Progenitor cell of endocrine pancreas (in vitro differentiated cells): ENCODE results near the gene TRIM3. TPM values are rescaled to one million over a fixed set of nuclear protein-coding genes. Genes with fewer than 3 reads are reported as not detected.

Experiments used
- DNase-seq: peaks from one replicate; pipeline ENCODE4 v3.0.0; 2021; ENCODE audit warnings: low spot score; ENCODE audit not compliant: unreplicated experiment
- H3K27ac Mint-ChIP-seq: 2 replicates; pipeline ENCODE4 v1.8.0; 2021; ENCODE audit warnings: mild to moderate bottlenecking, moderate library complexity, mixed read lengths
- H3K27me3 Mint-ChIP-seq: 2 replicates; pipeline ENCODE4 v1.8.0; 2021; ENCODE audit warnings: mixed read lengths
- H3K36me3 Mint-ChIP-seq: 2 replicates; pipeline ENCODE4 v1.8.0; 2022; ENCODE audit warnings: mixed read lengths; ENCODE audit not compliant: insufficient read depth
- H3K4me1 Mint-ChIP-seq: 2 replicates; pipeline ENCODE4 v1.8.0; 2021; ENCODE audit warnings: low read depth, mixed read lengths
- H3K4me3 Mint-ChIP-seq: 2 replicates; pipeline ENCODE4 v1.8.0; 2021; ENCODE audit warnings: low read depth, mild to moderate bottlenecking, moderate library complexity, mixed read lengths
- H3K9me3 Mint-ChIP-seq: 2 replicates; pipeline ENCODE4 v1.8.0; 2021; ENCODE audit warnings: low read depth, mixed read lengths
- CTCF ChIP-seq: fragments of 200-600 bp; sonication (generic); IDR thresholded peaks from one replicate; pipeline ENCODE4 v1.5.0; 2021; ENCODE audit warnings: antibody characterized with exemption, mild to moderate bottlenecking; ENCODE audit not compliant: unreplicated experiment
- total RNA-seq: library from RNA; stranded (reverse); gene quantifications from 2 replicates; pipeline ENCODE4 v1.2.1, GENCODE V29; 2021

The TRIM3 gene
- total RNA-seq, 1 donor from 2014 or later = 22.6 TPM

GRCh38 chr11:6497069-6497839 is 23.5 kb upstream of the TRIM3 start, which contains the start of gene DNHD1:
Gene DNHD1 (plus strand): TSS chr11:6497280. CDS start chr11:6498216, 936 bp downstream.
- H3K36me3 Mint-ChIP-seq = peaks cover 1% of the 10 kb centered on the region
- H3K4me1 Mint-ChIP-seq = no peaks in the 10 kb centered on the region
- no peak within 1 kb of the TSS for H3K27ac Mint-ChIP-seq
- H3K9me3 Mint-ChIP-seq = no peaks in the 10 kb centered on the region
- TF ChIP-seq CTCF = no peak
- no peak within 1 kb of the TSS for H3K4me3 Mint-ChIP-seq
- no peak for DNase-seq
- peaks cover 3% of the 10 kb centered on the region for H3K27me3 Mint-ChIP-seq

- DNase-seq = no peak
- Mint-ChIP-seq H3K27me3 (no peaks in the 10 kb centered on the region), H3K27ac (no peak overlapping the region), H3K9me3 (no peaks in the 10 kb centered on the region), H3K36me3 (peaks cover 3% of the 10 kb centered on the region), H3K4me1 (peaks cover 7% of the 10 kb centered on the region), H3K4me3 (no peak overlapping the region)
- no peak for TF ChIP-seq CTCF
These were observed 15.6 kb upstream of the TRIM3 start for GRCh38 chr11:6489306-6489705.

- Mint-ChIP-seq H3K36me3 (peaks cover 3% of the 10 kb centered on the region), H3K27me3 (no peaks in the 10 kb centered on the region), H3K9me3 (no peaks in the 10 kb centered on the region), H3K4me1 (peaks cover 7% of the 10 kb centered on the region), H3K27ac (no peak overlapping the region), H3K4me3 (no peak overlapping the region)
- no peak for TF ChIP-seq CTCF
- no peak for DNase-seq
These were observed 15.1 kb upstream of the TRIM3 start for GRCh38 chr11:6488821-6489220.

GRCh38 chr11:6488342-6488741 is 14.6 kb upstream of the TRIM3 start:
- Mint-ChIP-seq H3K9me3 (no peaks in the 10 kb centered on the region), H3K4me1 (peaks cover 7% of the 10 kb centered on the region), H3K27me3 (no peaks in the 10 kb centered on the region), H3K36me3 (peaks cover 5% of the 10 kb centered on the region), H3K4me3 (no peak overlapping the region), H3K27ac (no peak overlapping the region)
- no peak for DNase-seq
- no peak for TF ChIP-seq CTCF

- no peak for TF ChIP-seq CTCF
- Mint-ChIP-seq H3K36me3 (peaks cover 11% of the 10 kb centered on the region), H3K9me3 (no peaks in the 10 kb centered on the region), H3K4me1 (peaks cover 12% of the 10 kb centered on the region), H3K27ac (no peak overlapping the region), H3K27me3 (no peaks in the 10 kb centered on the region), H3K4me3 (no peak overlapping the region)
- DNase-seq = no peak
These were observed 13.2 kb upstream of the TRIM3 start for GRCh38 chr11:6486938-6487337.
